ENCODE data around the gene BMP10.
"Not testable (repeated sequence)": the region's sequence is repeated elsewhere in the genome, so short reads cannot be mapped to it uniquely, and the experiment has no call there.

DNA sequence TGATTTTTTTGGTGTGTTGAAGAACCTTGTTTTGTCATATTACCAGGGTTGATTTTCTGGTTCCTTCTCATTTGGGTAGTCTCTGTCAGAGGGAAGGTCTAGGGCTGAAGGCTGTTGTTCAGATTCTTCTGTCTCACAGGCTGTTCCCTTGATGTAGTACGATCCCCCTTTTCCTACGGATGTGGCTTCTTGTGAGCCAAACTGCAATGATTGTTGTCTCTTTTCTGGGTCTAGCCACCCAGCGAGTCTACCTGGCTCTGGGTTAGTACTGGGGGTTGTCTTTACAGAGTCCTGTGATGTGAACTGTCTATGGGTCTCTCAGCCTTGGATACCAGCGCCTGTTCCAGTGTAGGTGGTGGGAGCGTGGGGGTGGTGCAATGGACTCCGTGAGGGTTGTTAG lies 24.8 kb upstream of the BMP10 start:
- TF ChIP-seq RAD21, CEBPB (IDR thresholded peaks at IDR 0.05; ENCODE audit: low read depth): not testable (repeated sequence)
- TF ChIP-seq, protein P1, sequence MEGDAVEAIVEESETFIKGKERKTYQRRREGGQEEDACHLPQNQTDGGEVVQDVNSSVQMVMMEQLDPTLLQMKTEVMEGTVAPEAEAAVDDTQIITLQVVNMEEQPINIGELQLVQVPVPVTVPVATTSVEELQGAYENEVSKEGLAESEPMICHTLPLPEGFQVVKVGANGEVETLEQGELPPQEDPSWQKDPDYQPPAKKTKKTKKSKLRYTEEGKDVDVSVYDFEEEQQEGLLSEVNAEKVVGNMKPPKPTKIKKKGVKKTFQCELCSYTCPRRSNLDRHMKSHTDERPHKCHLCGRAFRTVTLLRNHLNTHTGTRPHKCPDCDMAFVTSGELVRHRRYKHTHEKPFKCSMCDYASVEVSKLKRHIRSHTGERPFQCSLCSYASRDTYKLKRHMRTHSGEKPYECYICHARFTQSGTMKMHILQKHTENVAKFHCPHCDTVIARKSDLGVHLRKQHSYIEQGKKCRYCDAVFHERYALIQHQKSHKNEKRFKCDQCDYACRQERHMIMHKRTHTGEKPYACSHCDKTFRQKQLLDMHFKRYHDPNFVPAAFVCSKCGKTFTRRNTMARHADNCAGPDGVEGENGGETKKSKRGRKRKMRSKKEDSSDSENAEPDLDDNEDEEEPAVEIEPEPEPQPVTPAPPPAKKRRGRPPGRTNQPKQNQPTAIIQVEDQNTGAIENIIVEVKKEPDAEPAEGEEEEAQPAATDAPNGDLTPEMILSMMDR (IDR thresholded peaks at IDR 0.05 in 2 of 3, conservative IDR thresholded peaks at IDR 0.05 in 1 of 3; ENCODE audit: borderline replicate concordance in 1 of 3, insufficient read depth in 1 of 3, low read depth in 2 of 3, low read length in 2 of 3) = not testable (repeated sequence)
